Measurements from ENCODE around the gene GPATCH2L. TPM values are rescaled to one million over a fixed set of nuclear protein-coding genes. Genes with fewer than 3 reads are reported as not detected.

The GPATCH2L gene
- total RNA-seq, 1 donor, result 47.9 TPM

DNA sequence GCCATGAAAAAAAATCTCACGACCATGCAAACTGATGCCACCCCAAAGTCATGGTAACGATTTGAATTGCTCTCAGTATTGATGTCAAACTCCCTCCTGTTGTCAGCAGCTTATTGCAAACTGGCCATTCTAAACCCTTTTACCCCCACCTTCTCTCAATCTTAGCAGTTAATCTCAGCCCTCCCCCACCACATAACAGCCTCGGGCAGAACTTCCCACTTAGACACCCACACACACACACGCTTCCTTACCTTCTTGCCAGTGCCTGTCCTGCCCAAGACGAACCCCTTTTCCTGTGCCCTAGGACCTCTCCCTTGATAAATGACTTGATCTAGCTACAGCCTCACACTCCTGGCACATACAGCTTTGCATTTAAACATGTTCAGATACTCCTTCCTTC, 56.6 kb downstream of the GPATCH2L start:
- DNase-seq (ENCODE audit: low read depth), result no peak
- H3K4me3 ChIP-seq (ENCODE audit: low read depth, low read length), result no peak overlapping the region
- TF ChIP-seq, protein P1, sequence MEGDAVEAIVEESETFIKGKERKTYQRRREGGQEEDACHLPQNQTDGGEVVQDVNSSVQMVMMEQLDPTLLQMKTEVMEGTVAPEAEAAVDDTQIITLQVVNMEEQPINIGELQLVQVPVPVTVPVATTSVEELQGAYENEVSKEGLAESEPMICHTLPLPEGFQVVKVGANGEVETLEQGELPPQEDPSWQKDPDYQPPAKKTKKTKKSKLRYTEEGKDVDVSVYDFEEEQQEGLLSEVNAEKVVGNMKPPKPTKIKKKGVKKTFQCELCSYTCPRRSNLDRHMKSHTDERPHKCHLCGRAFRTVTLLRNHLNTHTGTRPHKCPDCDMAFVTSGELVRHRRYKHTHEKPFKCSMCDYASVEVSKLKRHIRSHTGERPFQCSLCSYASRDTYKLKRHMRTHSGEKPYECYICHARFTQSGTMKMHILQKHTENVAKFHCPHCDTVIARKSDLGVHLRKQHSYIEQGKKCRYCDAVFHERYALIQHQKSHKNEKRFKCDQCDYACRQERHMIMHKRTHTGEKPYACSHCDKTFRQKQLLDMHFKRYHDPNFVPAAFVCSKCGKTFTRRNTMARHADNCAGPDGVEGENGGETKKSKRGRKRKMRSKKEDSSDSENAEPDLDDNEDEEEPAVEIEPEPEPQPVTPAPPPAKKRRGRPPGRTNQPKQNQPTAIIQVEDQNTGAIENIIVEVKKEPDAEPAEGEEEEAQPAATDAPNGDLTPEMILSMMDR (IDR thresholded peaks at IDR 0.05; ENCODE audit: insufficient read depth, low read length), result no peak

DNA sequence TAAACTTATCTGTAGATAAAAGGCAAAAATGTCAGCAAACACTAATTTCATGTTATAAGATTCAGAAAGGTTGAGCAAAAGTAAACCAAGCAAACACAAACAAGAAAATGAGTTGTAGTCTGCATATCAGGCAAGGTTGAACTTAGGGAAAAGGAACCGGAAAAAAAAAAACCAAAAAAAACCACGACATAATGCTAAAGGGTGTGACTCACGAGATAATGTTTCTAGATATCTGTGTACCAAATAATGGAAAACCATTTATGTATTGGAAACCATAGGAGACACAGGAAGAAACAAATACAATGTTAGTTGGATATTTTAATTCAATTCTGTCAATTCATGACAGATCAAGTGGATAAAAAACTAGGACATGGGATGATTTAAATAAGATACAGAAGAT, 60.5 kb downstream of the GPATCH2L start:
- TF ChIP-seq, protein P1 (IDR thresholded peaks at IDR 0.05; ENCODE audit: insufficient read depth, low read length), result no peak
- no peak overlapping the region for H3K4me3 ChIP-seq (ENCODE audit: low read depth, low read length)
- DNase-seq (ENCODE audit: low read depth), result no peak

GRCh38 chr14:76217179-76217578, 65.5 kb downstream of the GPATCH2L start:
- no peak overlapping the region for H3K4me3 ChIP-seq (ENCODE audit: low read depth, low read length)
- TF ChIP-seq, protein P1 (IDR thresholded peaks at IDR 0.05; ENCODE audit: insufficient read depth, low read length), result no peak
- DNase-seq (ENCODE audit: low read depth), result no peak

DNA sequence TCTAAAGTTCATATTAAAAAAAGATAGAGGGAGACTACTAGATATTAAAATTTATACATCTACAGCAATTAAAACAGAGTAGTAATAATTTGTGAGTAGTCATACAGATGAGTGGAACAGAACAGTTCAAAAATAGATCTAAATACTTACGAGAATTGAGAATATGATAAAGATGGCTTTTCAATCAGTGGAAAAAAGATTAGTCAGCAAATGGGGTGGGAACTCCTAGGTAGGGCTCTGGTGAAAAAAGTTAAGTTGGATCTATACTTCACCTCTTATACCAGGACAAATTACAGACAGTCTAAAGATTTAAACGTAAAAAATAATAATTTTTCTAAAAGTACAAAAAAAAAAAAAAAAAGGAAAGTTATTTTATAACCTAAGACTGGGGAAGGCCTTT, 66.9 kb downstream of the GPATCH2L start:
- DNase-seq (ENCODE audit: low read depth), result no peak
- TF ChIP-seq, protein P1 (IDR thresholded peaks at IDR 0.05; ENCODE audit: insufficient read depth, low read length), result no peak
- no peak overlapping the region for H3K4me3 ChIP-seq (ENCODE audit: low read depth, low read length)

DNA sequence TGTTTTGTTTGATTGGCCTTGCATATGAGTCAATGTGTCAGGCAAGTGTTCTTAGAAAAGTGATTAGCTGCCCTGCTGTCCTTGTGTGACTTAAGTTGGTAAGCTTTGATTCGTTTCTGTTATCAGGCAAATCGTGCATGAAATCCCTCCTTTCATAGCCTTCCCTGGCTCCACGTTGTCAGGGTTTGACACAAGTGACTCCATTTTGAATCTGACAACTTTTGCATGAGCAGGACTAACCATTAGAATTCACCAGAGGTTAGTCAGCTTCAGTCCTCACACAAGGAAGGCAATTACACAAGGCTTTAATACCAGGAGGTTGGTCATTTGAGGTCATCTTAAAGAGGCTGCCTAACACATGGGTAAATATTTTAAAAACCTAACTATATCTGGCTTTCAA, 68.2 kb downstream of the GPATCH2L start:
- TF ChIP-seq, protein P1 (IDR thresholded peaks at IDR 0.05; ENCODE audit: insufficient read depth, low read length), result no peak
- no peak overlapping the region for H3K4me3 ChIP-seq (ENCODE audit: low read depth, low read length)
- no peak for DNase-seq (ENCODE audit: low read depth)

DNA sequence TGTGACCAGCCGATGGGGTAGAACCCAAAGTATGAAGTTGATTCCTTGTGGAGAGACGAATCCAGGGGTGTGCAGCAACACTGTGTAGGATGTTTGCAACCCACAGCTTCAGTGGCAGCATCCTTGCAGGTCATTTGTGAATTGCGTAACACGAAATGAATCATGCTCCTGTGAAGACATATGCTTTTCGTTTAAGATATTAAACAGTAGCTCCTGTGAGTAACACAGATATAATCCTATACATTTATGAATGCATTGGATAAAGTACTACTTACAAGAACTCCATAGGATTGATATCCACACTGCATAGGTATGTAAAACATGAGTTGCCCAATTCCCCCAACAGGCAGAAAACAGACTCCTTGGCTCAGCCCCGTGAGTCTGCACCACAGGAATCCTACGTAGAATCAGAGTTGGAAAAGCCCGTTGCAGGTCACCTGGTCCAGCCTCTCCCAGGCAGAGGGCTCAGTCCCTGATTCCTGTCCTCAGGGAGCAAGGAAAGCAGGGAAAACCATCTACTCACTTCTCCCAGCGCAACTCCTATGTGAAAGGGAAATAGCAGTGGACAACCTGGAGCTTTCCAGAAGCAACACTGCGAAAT, 75.8 kb downstream of the GPATCH2L start:
- DNase-seq (ENCODE audit: low read depth), result peak; percentile 58
- H3K4me3 ChIP-seq (ENCODE audit: low read depth, low read length), result no peak overlapping the region
- TF ChIP-seq, protein P1 (IDR thresholded peaks at IDR 0.05; ENCODE audit: insufficient read depth, low read length), result no peak

GRCh38 chr14:76228138-76228537, 76.4 kb downstream of the GPATCH2L start:
- TF ChIP-seq, protein P1 (IDR thresholded peaks at IDR 0.05; ENCODE audit: insufficient read depth, low read length), result no peak
- no peak for DNase-seq (ENCODE audit: low read depth)
- no peak overlapping the region for H3K4me3 ChIP-seq (ENCODE audit: low read depth, low read length)
